ENCODE measurements around the gene TENM4.
"Not testable (repeated sequence)": the region's sequence is repeated elsewhere in the genome, so short reads cannot be mapped to it uniquely, and the experiment has no call there.

TENM4 gene

GRCh38 chr11:79249295-79249993 is 191.4 kb downstream of the TENM4 start:
- no peak for DNase-seq (ENCODE audit: low read depth in 2 of 2)

GRCh38 chr11:79244798-79245197 is 196.0 kb downstream of the TENM4 start:
- DNase-seq (ENCODE audit: low read depth in 2 of 2), result no peak

GRCh38 chr11:79244241-79244772 is 196.5 kb downstream of the TENM4 start:
- no peak for DNase-seq (ENCODE audit: low read depth in 2 of 2)

GRCh38 chr11:79243422-79244210 is 197.2 kb downstream of the TENM4 start:
- DNase-seq (ENCODE audit: low read depth in 2 of 2), result no peak

- DNase-seq (ENCODE audit: low read depth in 2 of 2), result no peak
Observed at GRCh38 chr11:79242616-79243015, 198.2 kb downstream of the TENM4 start.

GRCh38 chr11:79241852-79242241 is 199.0 kb downstream of the TENM4 start:
- no peak for DNase-seq (ENCODE audit: low read depth in 2 of 2)

GRCh38 chr11:79241205-79241851 is 199.5 kb downstream of the TENM4 start:
- no peak for DNase-seq (ENCODE audit: low read depth in 2 of 2)

GRCh38 chr11:79237703-79238102 is 203.1 kb downstream of the TENM4 start:
- DNase-seq (ENCODE audit: low read depth in 2 of 2), result no peak

GRCh38 chr11:79237091-79237490 is 203.7 kb downstream of the TENM4 start:
- no peak for DNase-seq (ENCODE audit: low read depth in 2 of 2)

- DNase-seq (ENCODE audit: low read depth in 2 of 2), result no peak
Observed at GRCh38 chr11:79236541-79236971, 204.3 kb downstream of the TENM4 start.

- no peak for DNase-seq (ENCODE audit: low read depth in 2 of 2)
Observed at GRCh38 chr11:79235696-79236095, 205.1 kb downstream of the TENM4 start.

- DNase-seq (ENCODE audit: low read depth in 2 of 2), result no peak
Observed at GRCh38 chr11:79232346-79232745, 208.5 kb downstream of the TENM4 start.

GRCh38 chr11:79229047-79229446 is 211.8 kb downstream of the TENM4 start:
- no peak for DNase-seq (ENCODE audit: low read depth in 2 of 2)

- no peak for DNase-seq (ENCODE audit: low read depth in 2 of 2)
Observed at GRCh38 chr11:79227767-79228755, 212.8 kb downstream of the TENM4 start.

GRCh38 chr11:79227308-79227707 is 213.5 kb downstream of the TENM4 start:
- no peak for DNase-seq (ENCODE audit: low read depth in 2 of 2)

GRCh38 chr11:79226126-79226525 is 214.7 kb downstream of the TENM4 start:
- DNase-seq (ENCODE audit: low read depth in 2 of 2), result no peak

GRCh38 chr11:79222163-79222562 is 218.7 kb downstream of the TENM4 start:
- DNase-seq (ENCODE audit: low read depth in 2 of 2), result not testable (repeated sequence)

GRCh38 chr11:79221444-79222130 is 219.2 kb downstream of the TENM4 start:
- DNase-seq (ENCODE audit: low read depth in 2 of 2), result no peak

GRCh38 chr11:79220171-79220570 is 220.7 kb downstream of the TENM4 start:
- DNase-seq (ENCODE audit: low read depth in 2 of 2), result no peak

- no peak for DNase-seq (ENCODE audit: low read depth in 2 of 2)
Observed at GRCh38 chr11:79219186-79220045, 221.4 kb downstream of the TENM4 start.

Measured in stimulated activated CD8-positive, alpha-beta memory T cell treated with anti-CD3 and anti-CD28 coated beads, Interleukin-7, amount 100 ng/mL, for 4 hours (primary cell).